ENCODE data around the gene CBARP. TPM values are rescaled to one million over a fixed set of nuclear protein-coding genes. Genes with fewer than 3 reads are reported as not detected.

Gene CBARP
- total RNA-seq, 1 experiment from 2014 or later: 23.8 TPM

GRCh38 chr19:1241417-1242095 lies 3.8 kb upstream of the CBARP start, which contains the start of gene ATP5F1D:
TSS of gene ATP5F1D (plus strand) at chr19:1241751. CDS start at chr19:1241851, 100 bp downstream.
- Histone ChIP-seq H3K36me3 (ENCODE audit: control insufficient read depth in 1 of 2, insufficient read depth in 2 of 2, low read length in 2 of 2) (peaks cover 0 to 16% of the 10 kb centered on the region in 2 experiments; a peak in 1 of 4 replicates), H3K9me2 (ENCODE audit: insufficient read depth) (no peaks in the 10 kb centered on the region), H4K20me1 (ENCODE audit: insufficient read depth) (peaks cover 13% of the 10 kb centered on the region; the same call in 1 of the 2 replicates), H3K4me1 (ENCODE audit: control insufficient read depth in 1 of 2, insufficient read depth in 2 of 2, low read length in 2 of 2) (peaks cover 52 to 70% of the 10 kb centered on the region in 2 experiments), H3K4me3 (replicated peaks in 1 of 2; ENCODE audit: low read depth in 1 of 2, low read length in 2 of 2) (peak within 1 kb of the TSS; percentile 87 to 89), H2AFZ (ENCODE audit: low read depth, low read length, poor library complexity, severe bottlenecking) (no peak within 1 kb of the TSS), H3K9me3 (ENCODE audit: control insufficient read depth in 1 of 2, insufficient read depth in 1 of 2, low read depth in 1 of 2, low read length in 2 of 2) (no peaks in the 10 kb centered on the region), H3K27me3 (ENCODE audit: insufficient read depth, low read length) (no peaks in the 10 kb centered on the region), H3K27ac (ENCODE audit: low read depth, low read length) (peak within 1 kb of the TSS; percentile 100), H3K4me2 (ENCODE audit: low read length) (peak within 1 kb of the TSS; percentile 98), H3K9ac (ENCODE audit: low read length) (peak within 1 kb of the TSS; percentile 99), H3K79me2 (ENCODE audit: insufficient read depth, low read length) (peaks cover 52% of the 10 kb centered on the region)
- no peak for DNase-seq (ENCODE audit: low read depth, low spot score)
- RAD21 ChIA-PET (ENCODE audit: low non-redundant PET in 1 of 2, low total read pairs in 2 of 2, uncharacterized antibody in 2 of 2, unreplicated experiment in 2 of 2): interaction anchor here in 1 of 2 experiments (1.6 kb wide), 1 partner anchor 25 kb away, joined by 5 read pairs; no protein-coding TSS in a partner anchor
- peak; percentile 60 for ATAC-seq
- POLR2A ChIA-PET: interaction anchor here (0.7 to 1.9 kb wide), 4 partner anchors 25 to 34 kb away, joined by 3 to 20 read pairs (median 4); partner anchors contain the start of genes CIRBP and FAM174C
- CTCF ChIA-PET: interaction anchor here (1.0 to 2.3 kb wide), 5 partner anchors 16 to 215 kb away, joined by 3 to 15 read pairs (median 5); partner anchors contain the start of gene CNN2
- no TSS peak for BruUV-seq (replicated peaks)
- intact Hi-C loops (cut with micrococcal nuclease): loop anchor here (5.0 to 10.0 kb wide), 3 partner anchors 139 to 447 kb away; partner anchors contain the start of genes CNN2, GPX4, PTBP1 and RNU6-2
- TF ChIP-seq FOSL1 (IDR thresholded peaks at IDR 0.05; ENCODE audit: low read depth): no peak
- TF ChIP-seq CTCF (IDR thresholded peaks at IDR 0.05 in 2 of 3, conservative IDR thresholded peaks at IDR 0.05 in 1 of 3; ENCODE audit: borderline replicate concordance in 1 of 3, insufficient read depth in 1 of 3, low read depth in 2 of 3, low read length in 2 of 3): no peak
- TF ChIP-seq RAD21 (IDR thresholded peaks at IDR 0.05; ENCODE audit: low read depth): no peak
- TF ChIP-seq SP1 (IDR thresholded peaks at IDR 0.05; ENCODE audit: low read depth): no peak
- no peak for TF ChIP-seq CEBPB (IDR thresholded peaks at IDR 0.05; ENCODE audit: low read depth)
- peak; percentile 61 for TF ChIP-seq POLR2A (IDR thresholded peaks at IDR 0.05; ENCODE audit: borderline replicate concordance, extremely low read depth, insufficient read depth, insufficient read length)
- TF ChIP-seq ELF1 (IDR thresholded peaks at IDR 0.05; ENCODE audit: borderline replicate concordance, low read depth): no peak
- TF ChIP-seq ATF3 (IDR thresholded peaks at IDR 0.05): no peak
- TF ChIP-seq REST (IDR thresholded peaks at IDR 0.05; ENCODE audit: low read depth): no peak
- TF ChIP-seq CBX3 (IDR thresholded peaks at IDR 0.05; ENCODE audit: low read depth): no peak
- no peak for TF ChIP-seq SRF (IDR thresholded peaks at IDR 0.05; ENCODE audit: low read depth)
- no peak for TF ChIP-seq EZH2phosphoT487 (IDR thresholded peaks at IDR 0.05; ENCODE audit: borderline replicate concordance)
- no peak for TF ChIP-seq ZBTB33 (IDR thresholded peaks at IDR 0.05; ENCODE audit: extremely low read depth, insufficient replicate concordance, low read length)
- no peak for TF ChIP-seq SIN3A (IDR thresholded peaks at IDR 0.05; ENCODE audit: low read depth)
- TF ChIP-seq MAX (IDR thresholded peaks at IDR 0.05): no peak
- no peak for TF ChIP-seq EZH2 (IDR thresholded peaks at IDR 0.05)
- TF ChIP-seq EGR1 (IDR thresholded peaks at IDR 0.05; ENCODE audit: low read depth): no peak
- TF ChIP-seq POLR2AphosphoS5 (IDR thresholded peaks at IDR 0.05; ENCODE audit: low read depth, low read length): peak; percentile 80
- peak; percentile 27 for TF ChIP-seq YY1 (IDR thresholded peaks at IDR 0.05; ENCODE audit: extremely low read depth, insufficient replicate concordance, low read depth, low read length)
